Ovary (tissue), 9 donors: ENCODE measurements around the gene CYP21A2. TPM values are rescaled to one million over a fixed set of nuclear protein-coding genes. Genes with fewer than 3 reads are reported as not detected.

ENCODE experiments used
- DNase-seq, 5 donors: peaks; one replicate each; pipeline ENCODE4 v3.0.0-alpha.2; 2019 to 2020
- H3K27ac ChIP-seq, 2 donors: fragments of 200-600 bp; one replicate each; pipeline versions ENCODE4 v1.5.1 to v1.8.0; 2019 to 2022
- H3K27me3 ChIP-seq: fragments of 200-600 bp; one replicate; pipeline ENCODE4 v1.8.0; 2022
- H3K36me3 ChIP-seq: fragments of 200-600 bp; sonication (generic); one replicate; pipeline ENCODE4 v1.5.1; 2019
- H3K4me1 ChIP-seq: one replicate; pipeline ENCODE4 v1.8.1; 2013; ENCODE audit warnings: mild to moderate bottlenecking, moderate library complexity; ENCODE audit not compliant: insufficient read depth
- H3K4me3 ChIP-seq: fragments of 200-600 bp; sonication (generic); one replicate; pipeline ENCODE4 v1.5.1; 2017
- H3K9me3 ChIP-seq, 2 donors: fragments of 200-600 bp in 1 of 2; sonication (generic) in 1 of 2; one replicate each; pipeline versions ENCODE4 v1.5.1 to v1.8.1; 2013 to 2019; ENCODE audit warnings: mild to moderate bottlenecking in 1 of 2, moderate library complexity in 1 of 2
- CTCF ChIP-seq, 3 donors: fragments of 450-650 bp in 2 of 3; fragments of 200-600 bp in 1 of 3; IDR thresholded peaks; one replicate each; pipeline versions ENCODE4 v1.5.1 to v1.8.0; 2016 to 2022; ENCODE audit warnings: antibody characterized with exemption in 3 of 3, mild to moderate bottlenecking in 1 of 3
- EP300 ChIP-seq: sonication (generic); formaldehyde crosslinking; IDR thresholded peaks from one replicate; pipeline ENCODE4 v1.6.1; 2017; ENCODE audit warnings: antibody characterized with exemption
- POLR2A ChIP-seq: fragments of 450-650 bp; IDR thresholded peaks from one replicate; pipeline ENCODE4 v1.6.1; 2017; ENCODE audit warnings: antibody characterized with exemption, mild to moderate bottlenecking, moderate library complexity
- WGBS, 3 donors: extraction: QIAGEN DNeasy Blood & Tissue Kit in 1 of 3; methylation state at CpG; one replicate each; pipeline versions ENCODE4 v1.1.5 to v1.1.7; 2013 to 2017; 5-methylcytosine and 5-hydroxymethylcytosine counted together
- intact Hi-C, 4 donors: fragments of 100-400 bp; cut with DNase I; formaldehyde crosslinking; loops; one replicate each; pipeline versions ENCODE4 v1.11.0 to v1.15.1; 2022 to 2023
- polyA plus RNA-seq, 2 donors: library from polyadenylated mRNA; stranded (reverse); fragments of 200-250 nt in 1 of 2; fragments of 350-450 nt in 1 of 2; fragmentation: Illumina TruSeq in 1 of 2; extraction: RNeasy Lipid Tissue Mini Kit (QIAGEN cat#74804) in 1 of 2; gene quantifications; one replicate each; pipeline ENCODE4 v1.2.3, GENCODE V29; 2013 to 2014
- total RNA-seq, 7 donors: library from RNA; depleted of rRNA in 2 of 7; stranded (reverse); fragments of >200 nt in 2 of 7; fragmentation: NEBNext Ultra II Directional in 3 of 7; extraction: Animal tissue kit (Norgen Biotek cat#: 25700) in 3 of 7; gene quantifications; one replicate each; pipeline versions ENCODE4 v1.1.0 to v1.2.4, GENCODE V29; 2016 to 2023
- donor health status: DM: no; HTN: no; CAD: no; lungs with moderate emphysema.
- donor health status: DM: no; HTN: no; CAD: no.
- donor health status: Bipolar disorder and iron deficiency.
- donor health status: DM: yes; HTN: yes; CAD: no.
- donor health status: DM: no; HTN: no; CAD: no.
- donor health status: DM: yes; HTN: yes; CAD: no.

CYP21A2 gene
- total and polyA plus RNA-seq, 9 donors: 1.9 to 21.7 (median 7.5) TPM

DNA sequence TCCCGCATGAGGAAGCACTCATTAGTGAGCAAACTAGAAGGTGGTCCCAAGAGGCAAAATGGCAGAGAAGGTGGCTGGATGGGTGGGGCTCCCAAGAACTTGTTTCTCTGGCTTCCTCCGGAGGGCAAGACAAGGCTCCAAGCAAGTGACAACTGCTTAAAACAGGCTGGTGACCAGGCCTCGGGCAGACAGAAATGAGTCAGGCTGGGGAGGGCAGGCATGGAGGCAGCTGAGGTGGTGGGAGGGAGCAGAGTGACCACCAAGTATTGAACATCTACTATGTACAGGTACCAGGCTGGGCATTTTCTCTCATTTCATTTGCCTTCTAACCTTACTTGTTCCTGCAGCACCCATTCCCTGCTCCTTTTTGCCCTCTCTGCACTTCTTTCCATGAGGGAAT, 37.6 kb downstream of the CYP21A2 start:
- Histone ChIP-seq H3K36me3 (no peaks in the 10 kb centered on the region), H3K27me3 (no peaks in the 10 kb centered on the region), H3K4me3 (no peak overlapping the region), H3K4me1 (no peaks in the 10 kb centered on the region), H3K27ac (no peak overlapping the region), H3K9me3 (no peaks in the 10 kb centered on the region)
- TF ChIP-seq EP300 (no peak), CTCF (IDR thresholded peaks at IDR 0.05) (no peak), POLR2A (no peak)
- 80 to 86% (median 84%) methylated on average over 3 of the region's 3 CpGs for WGBS, 3 donors
- intact Hi-C loops: no loop called here
- DNase-seq: no peak

DNA sequence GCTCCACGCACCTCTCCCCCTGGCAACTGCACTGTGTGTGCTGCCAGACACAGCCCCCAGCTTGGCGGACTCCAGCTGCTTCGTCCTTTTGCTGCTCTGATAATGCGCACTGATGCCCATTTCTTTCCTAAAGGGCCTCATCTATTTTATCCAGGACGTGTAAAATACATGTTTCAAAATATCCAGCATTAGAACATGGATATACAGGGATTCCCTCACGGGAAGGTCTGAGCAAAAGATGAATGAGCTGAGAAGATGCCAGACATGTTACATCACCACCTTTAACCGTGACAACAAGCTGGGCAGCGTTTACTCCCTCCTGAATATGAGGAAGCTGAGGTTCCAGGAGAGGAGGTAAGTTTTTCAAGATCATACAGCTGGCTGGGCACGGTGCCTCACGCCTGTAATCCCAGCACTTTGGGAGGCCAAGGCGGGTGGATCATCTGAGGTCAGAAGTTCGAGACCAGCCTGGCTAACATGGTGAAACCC, 38.1 kb downstream of the CYP21A2 start:
- WGBS, 3 donors: 32 to 46% (median 38%) methylated on average over 12 of the region's 12 CpGs
- H3K4me3 ChIP-seq: no peak overlapping the region
- TF ChIP-seq POLR2A: no peak
- H3K4me1 ChIP-seq: peaks cover 2% of the 10 kb centered on the region
- no peaks in the 10 kb centered on the region for H3K9me3 ChIP-seq
- no peaks in the 10 kb centered on the region for H3K27me3 ChIP-seq
- peak in 1 of 5 donors; percentile 64 for DNase-seq
- intact Hi-C loops: no loop called here
- no peaks in the 10 kb centered on the region for H3K36me3 ChIP-seq
- no peak overlapping the region for H3K27ac ChIP-seq

GRCh38 chr6:32079566-32080290, 41.5 kb downstream of the CYP21A2 start:
- no peak for DNase-seq
- TF ChIP-seq POLR2A: no peak
- no peak for TF ChIP-seq CTCF (IDR thresholded peaks at IDR 0.05)
- no peak for TF ChIP-seq EP300
- WGBS, 3 donors: 46 to 56% (median 49%) methylated on average over 7 of the region's 7 CpGs
- H3K27me3 ChIP-seq: no peaks in the 10 kb centered on the region
- no peaks in the 10 kb centered on the region for H3K36me3 ChIP-seq
- no peak overlapping the region for H3K27ac ChIP-seq
- peaks cover 3% of the 10 kb centered on the region for H3K4me1 ChIP-seq
- no peaks in the 10 kb centered on the region for H3K9me3 ChIP-seq
- H3K4me3 ChIP-seq: no peak overlapping the region
- intact Hi-C loops: loop anchor here in 1 of 4 donors (10.0 kb wide), 1 partner anchor 75 kb away; the partner anchor contains the start of genes PPT2 and PRRT1

DNA sequence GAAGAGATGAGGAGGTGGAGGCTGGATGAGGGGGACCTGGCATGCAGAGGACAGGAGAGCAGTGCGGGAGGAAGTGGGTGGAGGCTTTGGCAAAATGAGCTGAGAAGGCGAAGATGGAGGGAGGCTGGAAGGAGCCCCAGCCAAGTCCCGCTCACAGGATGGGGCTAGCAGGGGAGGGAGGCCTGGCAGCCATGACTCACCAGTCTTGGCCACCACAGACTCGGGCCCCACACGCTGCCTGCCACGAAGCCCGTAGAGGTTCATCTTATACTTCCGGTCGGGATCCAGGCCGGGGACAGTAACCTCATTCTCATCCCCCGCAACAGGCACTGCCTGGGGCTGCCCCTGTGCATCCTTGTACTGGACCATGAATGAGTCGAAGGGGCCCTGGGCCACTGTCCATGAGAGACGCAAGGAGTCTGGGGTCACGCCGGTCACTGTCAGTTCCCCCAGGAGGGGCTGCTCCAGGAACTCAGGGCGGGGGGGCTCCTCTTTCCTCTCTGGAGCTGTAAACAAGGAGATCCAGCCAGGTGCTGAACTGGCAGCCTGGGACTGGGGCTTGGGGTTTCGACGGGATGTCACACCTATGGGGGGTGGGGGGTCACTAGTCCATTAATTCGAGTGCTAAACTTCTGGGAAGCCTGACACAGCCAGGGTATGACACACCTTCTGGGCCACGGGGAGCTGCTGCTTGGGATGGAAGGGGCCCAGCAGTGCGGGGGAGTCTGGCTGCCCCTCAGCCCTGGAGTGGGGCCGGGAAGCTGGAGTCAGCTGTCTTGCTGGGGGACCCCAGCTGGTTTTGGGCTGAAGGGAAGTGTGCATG, 43.2 kb downstream of the CYP21A2 start:
- no peak for TF ChIP-seq POLR2A
- Histone ChIP-seq H3K9me3 (no peaks in the 10 kb centered on the region), H3K27ac (peak overlapping the region; percentile 63 to 82), H3K4me1 (peaks cover 5% of the 10 kb centered on the region), H3K27me3 (no peaks in the 10 kb centered on the region), H3K4me3 (no peak overlapping the region), H3K36me3 (no peaks in the 10 kb centered on the region)
- intact Hi-C loops: loop anchor here in 1 of 4 donors (10.0 kb wide), 1 partner anchor 73 kb away; the partner anchor contains the start of genes PPT2 and PRRT1
- DNase-seq: peak; percentile 87 to 92 (median 91)
- WGBS, 3 donors: 13 to 15% (median 14%) methylated on average over 22 of the region's 22 CpGs

GRCh38 chr6:32082478-32082877, 44.3 kb downstream of the CYP21A2 start:
- Histone ChIP-seq H3K4me1 (peaks cover 14% of the 10 kb centered on the region), H3K9me3 (no peaks in the 10 kb centered on the region), H3K36me3 (no peaks in the 10 kb centered on the region), H3K27ac (peak overlapping the region; percentile 63 to 82), H3K27me3 (no peaks in the 10 kb centered on the region), H3K4me3 (no peak overlapping the region)
- intact Hi-C loops: loop anchor here in 1 of 4 donors (10.0 kb wide), 1 partner anchor 72 kb away; the partner anchor contains the start of genes PPT2 and PRRT1
- 27 to 36% (median 33%) methylated on average over 6 of the region's 6 CpGs for WGBS, 3 donors
- no peak for TF ChIP-seq CTCF (IDR thresholded peaks at IDR 0.05)
- TF ChIP-seq EP300: no peak
- no peak for TF ChIP-seq POLR2A
- no peak for DNase-seq
